ENCODE results near the gene ABLIM3. TPM values are rescaled to one million over a fixed set of nuclear protein-coding genes. Genes with fewer than 3 reads are reported as not detected.

The ABLIM3 gene
- total and polyA plus RNA-seq, 2 of the 8 experiments (the other 6 are each of a cell fraction or from before 2014, with no cell fraction given): 0.36 to 0.56 TPM

DNA sequence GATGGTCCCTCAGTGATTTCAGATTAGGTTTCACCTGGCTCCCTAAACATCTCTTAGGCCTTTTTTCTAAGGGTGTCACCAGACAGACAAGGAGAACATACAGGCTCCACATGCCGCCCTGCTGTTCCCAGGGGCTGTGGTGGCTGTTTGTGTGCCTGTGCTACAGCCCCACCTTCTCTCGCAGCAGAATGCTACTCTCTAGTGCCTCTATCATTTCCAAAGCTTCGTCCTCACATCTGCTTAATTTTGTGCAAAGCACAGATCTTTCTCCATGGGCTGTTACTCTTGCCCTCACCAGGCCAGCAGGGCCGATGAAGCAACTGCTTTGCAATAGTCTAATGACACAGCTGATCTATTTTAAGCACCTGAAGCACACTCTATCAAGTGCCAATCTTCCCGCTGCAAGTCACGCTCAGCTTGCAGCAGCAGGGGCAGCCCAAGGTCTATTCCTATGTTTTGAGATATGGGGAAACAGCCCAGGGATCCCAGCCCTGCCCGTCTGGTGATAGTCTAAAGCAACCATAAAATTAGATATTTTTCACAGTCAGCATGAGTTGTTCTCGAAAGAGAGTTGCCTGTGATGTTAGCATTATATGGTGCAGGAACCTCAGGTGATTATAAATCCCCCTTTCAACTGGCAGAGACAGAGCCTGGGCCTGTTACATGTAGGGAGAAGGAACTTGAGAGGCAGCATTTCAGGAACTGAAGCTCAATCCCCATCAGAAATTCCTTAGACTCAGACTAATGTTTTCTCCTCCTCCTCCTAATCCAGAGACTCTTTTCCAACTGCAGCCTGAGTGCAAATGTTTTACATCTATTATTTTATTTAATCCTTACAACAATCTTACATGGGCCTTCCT is 12.7 kb downstream of the ABLIM3 start:
- no peaks in the 10 kb centered on the region for H4K20me1 ChIP-seq (replicated peaks in 1 of 2; ENCODE audit: control insufficient read depth in 1 of 2, insufficient read depth in 2 of 2, low read length in 2 of 2)
- no peak for TF ChIP-seq EGR1 (IDR thresholded peaks at IDR 0.05; ENCODE audit: borderline replicate concordance, low read depth, low read length)
- no peak for TF ChIP-seq CBX8 (IDR thresholded peaks at IDR 0.05; ENCODE audit: borderline replicate concordance, low read depth, low read length)
- no peak for TF ChIP-seq GABPA (IDR thresholded peaks at IDR 0.05; ENCODE audit: borderline replicate concordance, insufficient read depth, low read length)
- no peak for TF ChIP-seq CHD1 (IDR thresholded peaks at IDR 0.05; ENCODE audit: low read depth, low read length)
- no peak for TF ChIP-seq CHD2 (IDR thresholded peaks at IDR 0.05; ENCODE audit: low read length)
- no peak for TF ChIP-seq TCF12 (IDR thresholded peaks at IDR 0.05; ENCODE audit: low read depth, low read length)
- TF ChIP-seq, protein P1, sequence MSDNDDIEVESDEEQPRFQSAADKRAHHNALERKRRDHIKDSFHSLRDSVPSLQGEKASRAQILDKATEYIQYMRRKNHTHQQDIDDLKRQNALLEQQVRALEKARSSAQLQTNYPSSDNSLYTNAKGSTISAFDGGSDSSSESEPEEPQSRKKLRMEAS (IDR thresholded peaks at IDR 0.05): no peak
- no peak for TF ChIP-seq SP4 (IDR thresholded peaks at IDR 0.05; ENCODE audit: low read length)
- TF ChIP-seq TAF7 (optimal IDR thresholded peaks at IDR 0.05; ENCODE audit: borderline replicate concordance, low read depth, low read length): no peak
- TF ChIP-seq SRF (IDR thresholded peaks at IDR 0.05; ENCODE audit: low read depth, low read length): no peak
- no peak for TF ChIP-seq SP1 (IDR thresholded peaks at IDR 0.05; ENCODE audit: low read depth, low read length)
- no peak for TF ChIP-seq GTF2F1 (IDR thresholded peaks at IDR 0.05; ENCODE audit: borderline replicate concordance, low read depth, low read length)
- no peak for TF ChIP-seq CEBPB (IDR thresholded peaks at IDR 0.05; ENCODE audit: low read depth, low read length)
- no peak for TF ChIP-seq EZH2 (IDR thresholded peaks at IDR 0.05; ENCODE audit: low read depth, low read length, severe bottlenecking)

More for the DNA sequence above, 12.7 kb downstream of the ABLIM3 start:
- H2AFZ ChIP-seq (ENCODE audit: low read length): no peak overlapping the region
- CTCF ChIA-PET (ENCODE audit: partially characterized antibody): interaction anchor here (0.6 to 4.2 kb wide), 13 partner anchors 11 to 142 kb away, joined by 3 to 30 read pairs (median 5); partner anchors contain the start of gene ABLIM3
- no peak overlapping the region for H3K23ac ChIP-seq (ENCODE audit: insufficient read length)
- H3K9me3 ChIP-seq (ENCODE audit: insufficient read depth in 2 of 2, low read depth in 1 of 2, low read length in 1 of 2): no peaks in the 10 kb centered on the region
- no peak overlapping the region for H3K18ac ChIP-seq (ENCODE audit: extremely low read depth, low read length)
- H2BK5ac ChIP-seq (ENCODE audit: low read depth, low read length): no peak overlapping the region
- DNase-seq (ENCODE audit: low read depth in 1 of 2, low spot score in 2 of 2): no peak
- no peak overlapping the region for H3K4me3 ChIP-seq (ENCODE audit: extremely low read depth in 1 of 4, insufficient read depth in 2 of 4, low read depth in 3 of 4, low read length in 4 of 4)
- no peaks in the 10 kb centered on the region for H3K36me3 ChIP-seq (ENCODE audit: control insufficient read depth in 2 of 4, insufficient read depth in 4 of 4, low read length in 3 of 4)
- FAIRE-seq: no peak
- H3K79me1 ChIP-seq (ENCODE audit: low read depth, low read length): no peaks in the 10 kb centered on the region
- no peaks in the 10 kb centered on the region; the same call in 1 of the 2 replicates for H3K23me2 ChIP-seq (ENCODE audit: low read depth, low read length)
- no peak overlapping the region for H3K27ac ChIP-seq (ENCODE audit: low read depth, low read length)
- no peaks in the 10 kb centered on the region for H3K79me2 ChIP-seq (ENCODE audit: control insufficient read depth in 1 of 2, insufficient read depth in 2 of 2, low read length in 2 of 2)
- H3K4me2 ChIP-seq (ENCODE audit: insufficient read depth in 1 of 2, low read depth in 2 of 2, low read length in 2 of 2): no peak overlapping the region
- no peak overlapping the region for H3K56ac ChIP-seq (replicated peaks; ENCODE audit: insufficient read length, low read depth, low read length)
- no peak overlapping the region for H2BK20ac ChIP-seq (ENCODE audit: low read length)
- H3K4me1 ChIP-seq (replicated peaks in 1 of 4; ENCODE audit: control insufficient read depth in 3 of 4, insufficient read depth in 4 of 4, low read length in 3 of 4): no peaks in the 10 kb centered on the region
- H4K5ac ChIP-seq (ENCODE audit: insufficient read length, low read depth, low read length): no peak overlapping the region
- 91% methylated on average over 8 of the region's 8 CpGs; no CpG with 5 or more reads in 1 of the 2 experiments for WGBS, 2 experiments (ENCODE audit: extremely low coverage in 1 of 2, insufficient coverage in 1 of 2, insufficient read length in 1 of 2, insufficient replicate concordance in 2 of 2, low coverage in 1 of 2, low lambda C conversion rate in 2 of 2, missing lambda C conversion rate in 1 of 2)
- no peak overlapping the region for H4K8ac ChIP-seq (ENCODE audit: extremely low read depth, insufficient read depth, low read length)
- H4K91ac ChIP-seq (replicated peaks; ENCODE audit: insufficient read length, low read length): no peak overlapping the region
- no peak overlapping the region for H2BK12ac ChIP-seq (ENCODE audit: low read depth, low read length)
- no peak overlapping the region for H3K4ac ChIP-seq (replicated peaks; ENCODE audit: insufficient read length, low read depth, low read length)
- H3K14ac ChIP-seq (ENCODE audit: insufficient read length): no peak overlapping the region
- no peak overlapping the region for H3K9ac ChIP-seq (replicated peaks in 1 of 4; ENCODE audit: extremely low read depth in 1 of 4, low read depth in 3 of 4, low read length in 3 of 4)
- POLR2A ChIA-PET (ENCODE audit: partially characterized antibody): no interaction called here
- no peaks in the 10 kb centered on the region; a peak in 1 of 7 replicates for H3K27me3 ChIP-seq (replicated peaks in 1 of 4; ENCODE audit: control insufficient read depth in 3 of 4, extremely low read depth in 1 of 4, insufficient read depth in 3 of 4, low read length in 3 of 4)
- H2BK120ac ChIP-seq (replicated peaks; ENCODE audit: low read depth, low read length): no peak overlapping the region
- no peak overlapping the region for H2AK5ac ChIP-seq (ENCODE audit: low read depth, low read length)
- no peak overlapping the region for H2BK15ac ChIP-seq (ENCODE audit: low read length)
